K562 (cell line): Measurements from ENCODE around the gene ABL1. TPM values are rescaled to one million over a fixed set of nuclear protein-coding genes. Genes with fewer than 3 reads are reported as not detected.

ENCODE experiments used
- ATAC-seq: fragments of 200-7000 bp; cut with Tn5 transposase; 3 replicates; pipeline ENCODE4 v1.9.1; 2020; ENCODE audit warnings: moderate library complexity
- BruUV-seq: library from RNA; stranded (reverse); fragments of 400-500 nt; replicated peaks from 2 replicates; lab custom pipeline; 2021; lab: Mats Ljungman, UMichigan
- CTCF ChIA-PET: fragments of 300-600 bp; formaldehyde crosslinking; extraction: SDS; loops from one replicate; lab custom pipeline; 2021; ENCODE audit warnings: low intra/inter-chr PET ratio; lab: Yijun Ruan, JAX
- POLR2A ChIA-PET: fragments of 300-600, 350-650 bp; sonication (Branson Sonifier 250); formaldehyde crosslinking; extraction: SDS; loops from one replicate; lab custom pipeline; 2021; ENCODE audit warnings: antibody characterized with exemption, inconsistent platforms; lab: Yijun Ruan, JAX
- DNase-seq, 4 experiments: peaks; one replicate each; pipeline versions ENCODE4 v3.0.0 to v3.0.0-alpha.2; 2011 to 2018; ENCODE audit warnings: low spot score in 3 of 4, mixed read lengths in 3 of 4; ENCODE audit errors: extremely low read depth in 1 of 4
- FAIRE-seq: peaks from 2 replicates; lab custom pipeline; 2011; peaks lifted over from hg19 to GRCh38; lab: Jason Lieb, UNC
- H2AFZ ChIP-seq: 2 replicates; pipeline ENCODE4 v1.6.0; 2011; ENCODE audit warnings: low read depth, low read length, control low read depth, inconsistent platforms
- H3K27ac ChIP-seq: fragments of 200-600 bp; 3 replicates; pipeline ENCODE4 v1.8.0; 2011; ENCODE audit warnings: low read depth, mild to moderate bottlenecking, control low read depth, inconsistent platforms, low read length, moderate library complexity, mixed read lengths; ENCODE audit errors: extremely low read depth
- H3K27me3 ChIP-seq, 2 experiments: fragments of 300-600 bp in 1 of 2; 2 replicates in 1 of 2; 3 replicates in 1 of 2; pipeline versions ENCODE4 v1.6.0 to v1.8.0; 2011; ENCODE audit warnings: inconsistent platforms in 2 of 2, low read length in 2 of 2, mild to moderate bottlenecking in 1 of 2, mixed read lengths in 1 of 2, moderate library complexity in 1 of 2; ENCODE audit not compliant: control insufficient read depth in 2 of 2, insufficient read depth in 2 of 2
- H3K36me3 ChIP-seq: fragments of 300-600 bp; 3 replicates; pipeline ENCODE4 v1.8.0; 2011; ENCODE audit warnings: mild to moderate bottlenecking, low read length, inconsistent platforms; ENCODE audit not compliant: control insufficient read depth, insufficient read depth
- H3K4me1 ChIP-seq, 2 experiments: fragments of 200-600 bp in 1 of 2; replicated peaks in 1 of 2; 2 replicates in 1 of 2; 3 replicates in 1 of 2; pipeline versions ENCODE4 v1.5.1 to v1.8.0; 2011; ENCODE audit warnings: inconsistent platforms in 2 of 2, low read length in 2 of 2, mild to moderate bottlenecking in 1 of 2, mixed read lengths in 1 of 2, moderate library complexity in 1 of 2; ENCODE audit not compliant: control insufficient read depth in 2 of 2, insufficient read depth in 2 of 2
- H3K4me2 ChIP-seq: 2 replicates; pipeline ENCODE4 v1.6.1; 2011; ENCODE audit warnings: low read length, control low read depth, inconsistent platforms, mixed read lengths; ENCODE audit not compliant: insufficient read depth
- H3K4me3 ChIP-seq: fragments of 200-600 bp; sonication (generic), shearing (Covaris generic); 2 replicates; pipeline ENCODE4 v1.5.1; 2016; ENCODE audit warnings: control low read depth, inconsistent platforms
- H3K79me2 ChIP-seq: fragments of 200-600 bp; 3 replicates; pipeline ENCODE4 v1.8.0; 2011; ENCODE audit warnings: low read length, inconsistent platforms; ENCODE audit not compliant: control insufficient read depth, insufficient read depth
- H3K9ac ChIP-seq, 2 experiments: 2 replicates each; pipeline versions ENCODE4 v1.6.0 to v1.6.1; 2011; ENCODE audit warnings: low read depth in 2 of 2, low read length in 2 of 2, control low read depth in 1 of 2, inconsistent platforms in 1 of 2, mild to moderate bottlenecking in 1 of 2, mixed read lengths in 1 of 2; ENCODE audit not compliant: insufficient read depth in 1 of 2
- H3K9me1 ChIP-seq: one replicate; pipeline ENCODE4 v1.6.0; 2011; ENCODE audit warnings: inconsistent platforms, mild to moderate bottlenecking, low read length, moderate library complexity; ENCODE audit not compliant: control insufficient read depth, insufficient read depth
- H3K9me3 ChIP-seq: replicated peaks from 2 replicates; pipeline ENCODE4 v1.5.1; 2011; ENCODE audit warnings: low read depth, low read length, inconsistent platforms; ENCODE audit not compliant: control insufficient read depth, insufficient read depth
- H4K20me1 ChIP-seq: replicated peaks from 2 replicates; pipeline ENCODE4 v1.6.1; 2011; ENCODE audit warnings: low read length, inconsistent platforms, mixed read lengths; ENCODE audit not compliant: control insufficient read depth, insufficient read depth
- CREM ChIP-seq: IDR thresholded peaks from 2 replicates; pipeline ENCODE4 v1.6.1; 2014; ENCODE audit warnings: antibody characterized with exemption, low read depth
- TCF7 ChIP-seq: sonication (generic); IDR thresholded peaks from 2 replicates; pipeline ENCODE4 v1.6.1; 2016; ENCODE audit warnings: antibody characterized with exemption, borderline replicate concordance
- WGBS: fragments of 100-300 bp; shearing (Covaris generic); methylation state at CpG from one replicate; pipeline ENCODE4 v1.1.6; 2016; ENCODE audit warnings: low coverage, mixed read lengths; ENCODE audit not compliant: insufficient coverage; ENCODE audit errors: missing lambda C conversion rate; 5-methylcytosine and 5-hydroxymethylcytosine counted together
- in situ Hi-C: fragments of 300-500 bp; cut with MboI; formaldehyde crosslinking; loops from 4 replicates; pipeline ENCODE4 v1.15.0; 2018; ENCODE audit warnings: inconsistent platforms, mixed read lengths
- intact Hi-C: fragments of 100-400 bp; cut with micrococcal nuclease; formaldehyde crosslinking; loops from 2 replicates; pipeline ENCODE4 v1.14.2; 2022
- polyA plus RNA-seq, 8 experiments: library from polyadenylated mRNA; depleted of rRNA in 4 of 8; stranded (reverse) in 5 of 8; unstranded in 3 of 8; fragments of >200 nt; fragmentation: Nextera tagmentation in 2 of 8; fragmentation: Illumina TruSeq in 1 of 8; extraction: Ambion mirVana in 2 of 8; extraction: Trizol in 1 of 8; gene quantifications; 2 replicates each; pipeline versions ENCODE4 v1.2.1 to v1.2.3, GENCODE V29; 2011 to 2014; ENCODE audit warnings: inconsistent platforms in 1 of 8, missing spikeins in 1 of 8
- total RNA-seq, 7 experiments: library from RNA; depleted of rRNA in 6 of 7; stranded (reverse); fragments of >200 nt in 6 of 7; fragmentation: Illumina TruSeq in 2 of 7; extraction: Trizol in 2 of 7; gene quantifications; 2 replicates each; pipeline versions ENCODE4 v1.2.1 to v1.2.3, GENCODE V29; 2011 to 2021; ENCODE audit warnings: low replicate concordance in 1 of 7
- TF ChIP-seq, protein P1 (sequence below): IDR thresholded peaks from 2 replicates; pipeline ENCODE4 v1.6.1; 2016; ENCODE audit warnings: missing genetic modification characterization, missing compliant biosample characterization
- TF ChIP-seq, protein P2 (sequence below): fragments of 250-450 bp; sonication (Bioruptor Pico); IDR thresholded peaks from 2 replicates; pipeline ENCODE4 v1.8.0; 2022; ENCODE audit warnings: moderate library complexity, mild to moderate bottlenecking, inconsistent platforms
- TF ChIP-seq, protein P3 (sequence below), 2 experiments: fragments of 450-650 bp; IDR thresholded peaks; 2 replicates each; pipeline ENCODE4 v1.6.1; 2016

Gene ABL1
- total and polyA plus RNA-seq, 9 of the 15 experiments (the other 6 are each of a cell fraction or from before 2014, with no cell fraction given) = 1.5 to 130 (median 37.8) TPM

DNA sequence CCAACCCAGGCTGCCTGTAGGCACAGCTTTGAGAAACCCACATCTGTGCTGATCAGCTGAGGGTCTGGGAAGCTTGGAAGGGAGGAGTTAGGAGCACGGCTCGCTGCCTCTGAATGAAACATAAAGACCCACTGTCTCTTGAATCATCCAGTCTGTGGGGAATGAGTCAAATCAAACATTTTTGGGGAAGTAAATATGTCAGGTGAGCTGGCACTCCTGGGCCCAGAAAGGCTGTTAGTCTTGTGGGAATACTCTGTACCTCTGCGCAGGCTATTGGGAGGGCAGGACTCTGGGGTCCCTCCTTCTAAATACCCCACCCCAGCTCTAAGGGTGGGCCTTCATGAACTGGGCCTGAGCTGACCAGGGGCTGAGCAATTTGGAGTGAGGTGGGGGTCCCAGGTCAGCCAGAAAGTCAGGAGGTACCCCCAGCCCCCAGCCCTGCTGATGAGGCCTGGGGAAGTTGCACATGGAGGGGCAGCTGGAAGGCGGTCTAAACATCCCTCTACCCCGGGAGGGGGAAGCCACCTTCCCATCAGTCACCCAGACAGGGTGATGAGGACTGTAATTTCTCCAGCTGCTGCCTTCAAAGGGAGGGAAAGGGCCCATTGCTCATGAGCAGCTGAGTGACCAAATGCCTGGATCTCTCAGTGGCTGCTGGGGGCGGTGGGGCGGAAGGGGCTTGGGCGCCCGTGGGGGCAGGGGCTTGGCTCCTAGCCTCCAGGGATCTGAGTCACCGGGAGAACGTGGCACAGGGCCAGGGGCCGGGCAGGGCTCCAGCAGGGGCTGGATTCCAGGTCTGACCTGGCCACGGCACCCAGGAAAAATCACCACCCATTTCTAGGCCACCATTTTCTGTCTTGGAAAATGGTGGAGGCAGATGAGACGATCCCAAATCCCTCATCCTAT, 93.2 kb downstream of the ABL1 start:
- Histone ChIP-seq H3K9ac (no peak overlapping the region; a peak in 1 of 4 replicates), H3K9me3 (no peaks in the 10 kb centered on the region), H3K4me2 (no peak overlapping the region), H3K36me3 (no peaks in the 10 kb centered on the region), H3K4me3 (no peak overlapping the region), H3K27me3 (peaks cover 95 to 100% of the 10 kb centered on the region in 2 experiments), H3K79me2 (no peaks in the 10 kb centered on the region), H3K27ac (no peak overlapping the region), H2AFZ (no peak overlapping the region), H4K20me1 (peaks cover 82% of the 10 kb centered on the region)
- DNase-seq = peak in 3 of 4 experiments; percentile 64 to 73 (median 66)
- ChIA-PET POLR2A (interaction anchor here (0.6 to 26.8 kb wide), 16 partner anchors 8 to 197 kb away, joined by 3 to 582 read pairs (median 4); partner anchors contain the start of gene NUP214), CTCF (no interaction called here)
- FAIRE-seq = peak; percentile 15
- intact Hi-C loops = no loop called here
- BruUV-seq = no TSS peak
- 2% methylated on average over 14 of the region's 14 CpGs for WGBS
- no peak for ATAC-seq
- TF ChIP-seq, protein P1, sequence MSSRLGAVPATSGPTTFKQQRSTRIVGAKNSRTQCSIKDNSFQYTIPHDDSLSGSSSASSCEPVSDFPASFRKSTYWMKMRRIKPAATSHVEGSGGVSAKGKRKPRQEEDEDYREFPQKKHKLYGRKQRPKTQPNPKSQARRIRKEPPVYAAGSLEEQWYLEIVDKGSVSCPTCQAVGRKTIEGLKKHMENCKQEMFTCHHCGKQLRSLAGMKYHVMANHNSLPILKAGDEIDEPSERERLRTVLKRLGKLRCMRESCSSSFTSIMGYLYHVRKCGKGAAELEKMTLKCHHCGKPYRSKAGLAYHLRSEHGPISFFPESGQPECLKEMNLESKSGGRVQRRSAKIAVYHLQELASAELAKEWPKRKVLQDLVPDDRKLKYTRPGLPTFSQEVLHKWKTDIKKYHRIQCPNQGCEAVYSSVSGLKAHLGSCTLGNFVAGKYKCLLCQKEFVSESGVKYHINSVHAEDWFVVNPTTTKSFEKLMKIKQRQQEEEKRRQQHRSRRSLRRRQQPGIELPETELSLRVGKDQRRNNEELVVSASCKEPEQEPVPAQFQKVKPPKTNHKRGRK = no peak
- TF ChIP-seq TCF7 (no peak), CREM (no peak)
- TF ChIP-seq, protein P2, sequence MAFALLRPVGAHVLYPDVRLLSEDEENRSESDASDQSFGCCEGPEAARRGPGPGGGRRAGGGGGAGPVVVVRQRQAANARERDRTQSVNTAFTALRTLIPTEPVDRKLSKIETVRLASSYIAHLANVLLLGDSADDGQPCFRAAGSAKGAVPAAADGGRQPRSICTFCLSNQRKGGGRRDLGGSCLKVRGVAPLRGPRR = no peak
- TF ChIP-seq, protein P3, sequence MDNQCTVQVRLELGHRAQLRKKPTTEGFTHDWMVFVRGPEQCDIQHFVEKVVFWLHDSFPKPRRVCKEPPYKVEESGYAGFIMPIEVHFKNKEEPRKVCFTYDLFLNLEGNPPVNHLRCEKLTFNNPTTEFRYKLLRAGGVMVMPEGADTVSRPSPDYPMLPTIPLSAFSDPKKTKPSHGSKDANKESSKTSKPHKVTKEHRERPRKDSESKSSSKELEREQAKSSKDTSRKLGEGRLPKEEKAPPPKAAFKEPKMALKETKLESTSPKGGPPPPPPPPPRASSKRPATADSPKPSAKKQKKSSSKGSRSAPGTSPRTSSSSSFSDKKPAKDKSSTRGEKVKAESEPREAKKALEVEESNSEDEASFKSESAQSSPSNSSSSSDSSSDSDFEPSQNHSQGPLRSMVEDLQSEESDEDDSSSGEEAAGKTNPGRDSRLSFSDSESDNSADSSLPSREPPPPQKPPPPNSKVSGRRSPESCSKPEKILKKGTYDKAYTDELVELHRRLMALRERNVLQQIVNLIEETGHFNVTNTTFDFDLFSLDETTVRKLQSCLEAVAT (IDR thresholded peaks at IDR 0.05) = no peak
- TF ChIP-seq, all 486 proteins: peak for 0
- peaks cover 4% of the 10 kb centered on the region for H3K9me1 ChIP-seq
- in situ Hi-C loops = no loop called here
- H3K4me1 ChIP-seq = peaks cover 0 to 52% of the 10 kb centered on the region in 2 experiments; a peak in 2 of 5 replicates
